HG02938 (cell line): ENCODE data around the gene AMPH.
"Not testable (repeated sequence)": the region's sequence is repeated elsewhere in the genome, so short reads cannot be mapped to it uniquely, and the experiment has no call there.

Experiments used
- ATAC-seq: cut with Tn5 transposase; IDR thresholded peaks from one replicate; pipeline ENCODE4 v1.9.1; 2021; ENCODE audit warnings: mild to moderate bottlenecking, moderate library complexity; ENCODE audit not compliant: unreplicated experiment

The AMPH gene

GRCh38 chr7:38628630-38629385, 2.4 kb downstream of the AMPH start:
- ATAC-seq, result no peak

DNA sequence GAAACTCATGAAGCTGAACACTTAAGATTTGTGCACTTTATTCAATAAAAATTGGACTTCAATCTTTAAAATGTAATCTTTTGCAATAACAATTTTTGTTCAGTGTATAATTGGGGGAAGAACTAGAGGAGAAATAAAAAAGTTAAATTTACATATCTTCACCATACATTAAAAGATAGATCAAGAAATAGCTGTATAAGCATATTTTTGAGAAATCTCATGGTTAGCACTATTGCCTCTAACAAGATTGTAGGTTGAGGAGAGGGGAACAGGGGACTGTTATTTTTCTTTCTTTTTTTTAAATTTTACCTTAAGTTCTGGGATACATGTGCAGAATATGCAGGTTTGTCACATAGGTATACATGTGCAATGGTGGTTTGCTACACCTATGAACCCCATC, 5.3 kb downstream of the AMPH start:
- ATAC-seq, result no peak

DNA sequence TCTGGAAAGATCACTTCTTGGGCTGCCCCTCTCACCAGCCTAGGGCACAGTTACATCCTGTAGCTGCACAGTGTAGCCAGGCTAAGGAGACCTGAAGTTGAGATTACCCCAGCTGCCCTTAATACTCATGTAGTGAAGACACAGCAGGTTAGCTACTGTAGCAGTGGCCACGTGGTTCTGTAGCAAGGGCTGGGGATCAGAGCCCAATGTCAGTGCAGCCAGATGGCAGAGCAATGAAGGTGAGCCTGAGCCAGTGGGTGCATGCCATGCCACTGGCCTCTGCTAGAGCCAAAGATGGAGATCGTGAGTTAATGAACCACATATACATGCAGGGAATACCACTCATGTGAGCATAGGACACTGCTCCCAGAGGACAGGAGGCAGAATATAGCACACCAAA, 15.5 kb downstream of the AMPH start:
- no peak for ATAC-seq

DNA sequence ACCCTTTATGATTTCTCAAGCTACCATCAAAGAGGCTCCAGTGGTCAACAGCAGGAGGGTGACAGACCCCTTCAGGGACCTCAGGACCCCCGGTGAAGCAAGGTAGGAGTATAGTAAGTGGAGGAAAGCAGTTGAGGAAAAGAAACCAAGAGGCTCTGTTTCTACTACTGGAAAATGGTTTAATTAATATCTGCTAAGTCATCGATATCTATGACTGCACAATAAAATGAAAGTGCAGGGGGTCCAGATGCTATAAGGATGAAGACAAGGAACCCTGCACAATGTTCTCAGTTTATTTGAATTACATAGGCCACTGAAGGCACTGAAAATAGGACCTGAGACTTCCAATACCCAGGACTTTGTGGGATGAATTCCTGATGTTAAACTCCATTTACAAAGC, 23.7 kb downstream of the AMPH start:
- no peak for ATAC-seq

GRCh38 chr7:38600741-38601140, 30.4 kb downstream of the AMPH start:
- no peak for ATAC-seq

DNA sequence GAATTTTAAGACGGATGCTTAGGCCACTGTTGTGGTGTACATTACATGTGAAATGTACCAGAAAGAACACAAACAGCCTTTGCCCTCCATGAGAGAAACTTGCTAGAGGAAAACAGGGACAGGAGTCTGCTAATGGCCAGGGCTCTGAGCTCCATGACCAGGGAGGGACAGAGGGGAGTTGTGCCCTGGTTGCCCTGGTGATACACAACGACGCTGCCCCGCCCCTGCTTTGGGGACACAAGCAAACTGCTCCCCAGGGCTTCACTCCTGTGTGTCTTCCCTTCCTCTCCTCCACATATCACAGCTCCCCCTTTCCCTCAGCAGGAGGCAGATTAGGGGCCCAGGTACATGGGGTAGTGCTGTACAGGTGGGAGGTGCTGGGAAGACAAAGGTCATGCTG, 36.2 kb downstream of the AMPH start:
- no peak for ATAC-seq

DNA sequence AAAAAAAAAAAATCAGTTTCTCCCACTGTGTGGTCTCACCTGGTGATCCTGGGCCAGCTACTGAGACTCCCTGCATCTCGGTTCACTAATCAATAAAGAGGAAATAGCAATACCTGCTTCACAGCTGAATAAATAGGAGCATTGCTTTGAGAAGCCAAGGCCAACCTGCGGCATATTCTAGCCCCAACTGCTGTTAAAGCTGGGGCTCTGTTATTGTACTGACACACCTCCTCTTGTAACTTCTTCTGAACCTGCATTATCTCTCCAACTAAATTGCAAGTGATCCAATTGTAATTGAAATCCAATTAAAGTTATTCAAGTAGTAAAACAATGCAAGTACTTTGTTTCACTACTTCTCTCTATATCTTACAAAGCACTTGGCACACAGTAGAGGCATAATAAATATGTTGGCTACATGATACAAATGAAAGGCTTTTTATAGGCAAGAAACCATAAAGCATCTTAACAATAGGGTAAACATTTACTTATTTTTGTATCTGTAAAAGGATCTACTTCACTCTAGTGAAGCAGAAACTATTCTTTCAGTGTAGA, 38.4 kb downstream of the AMPH start:
- no peak for ATAC-seq

GRCh38 chr7:38585572-38586354, 45.4 kb downstream of the AMPH start:
- ATAC-seq, result no peak

- no peak for ATAC-seq
Measured at GRCh38 chr7:38584443-38585210, 46.5 kb downstream of the AMPH start.

GRCh38 chr7:38580485-38580884, 50.7 kb downstream of the AMPH start:
- no peak for ATAC-seq

DNA sequence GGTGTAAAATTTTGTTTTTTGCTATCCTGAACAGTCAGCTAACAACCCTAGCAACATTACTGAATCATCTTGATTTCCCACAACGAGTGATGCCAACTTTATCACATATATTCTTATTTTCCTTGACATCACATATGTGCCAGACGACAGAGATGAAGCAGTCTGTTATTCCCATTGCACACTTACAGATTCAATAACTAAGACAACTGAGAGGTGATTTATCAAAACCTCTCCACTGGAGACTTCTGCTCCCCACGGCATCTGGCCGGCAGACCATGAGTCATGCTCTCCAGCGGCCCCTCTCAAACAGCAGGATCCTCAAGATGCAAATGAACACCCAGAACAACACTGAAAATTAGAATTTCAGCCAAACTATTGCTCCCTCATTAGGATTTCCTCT, 57.1 kb downstream of the AMPH start:
- no peak for ATAC-seq

DNA sequence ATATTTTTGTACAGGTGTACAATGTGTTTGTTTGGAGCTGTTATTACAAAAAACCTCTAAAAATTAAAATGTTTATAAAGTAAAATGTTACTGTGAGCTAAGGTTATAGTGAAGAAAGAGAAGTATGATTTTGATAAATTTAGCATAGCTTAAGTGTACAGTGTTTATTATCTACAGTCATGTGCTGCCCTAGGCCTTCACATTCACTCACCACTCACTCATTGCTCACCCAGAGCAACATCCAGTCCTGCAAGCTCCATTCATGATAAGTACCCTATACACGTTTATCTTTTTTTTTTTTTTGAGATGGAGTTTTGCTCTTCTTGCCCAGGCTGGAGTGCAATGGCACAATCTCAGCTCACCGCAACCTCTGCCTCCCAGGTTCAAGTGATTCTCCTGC, 59.6 kb downstream of the AMPH start:
- not testable (repeated sequence) for ATAC-seq

DNA sequence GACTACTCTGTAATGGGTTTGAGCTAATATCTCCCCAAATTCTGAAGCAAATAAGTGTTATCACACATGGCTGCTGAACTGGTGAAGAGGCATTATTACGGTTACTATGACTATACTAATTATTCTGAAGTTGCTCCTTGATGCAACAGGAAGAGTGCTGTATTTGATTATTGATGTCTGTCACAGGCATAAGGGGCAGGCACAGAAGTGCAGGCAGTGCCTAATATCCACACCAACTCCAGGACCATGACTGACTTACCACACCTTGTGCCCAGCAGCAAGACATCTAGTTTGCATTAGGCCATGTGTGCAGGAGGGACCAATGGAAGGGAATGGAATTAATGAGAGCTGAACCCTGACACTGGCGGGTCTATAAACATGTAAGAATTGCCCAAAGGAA, 62.7 kb downstream of the AMPH start:
- no peak for ATAC-seq

DNA sequence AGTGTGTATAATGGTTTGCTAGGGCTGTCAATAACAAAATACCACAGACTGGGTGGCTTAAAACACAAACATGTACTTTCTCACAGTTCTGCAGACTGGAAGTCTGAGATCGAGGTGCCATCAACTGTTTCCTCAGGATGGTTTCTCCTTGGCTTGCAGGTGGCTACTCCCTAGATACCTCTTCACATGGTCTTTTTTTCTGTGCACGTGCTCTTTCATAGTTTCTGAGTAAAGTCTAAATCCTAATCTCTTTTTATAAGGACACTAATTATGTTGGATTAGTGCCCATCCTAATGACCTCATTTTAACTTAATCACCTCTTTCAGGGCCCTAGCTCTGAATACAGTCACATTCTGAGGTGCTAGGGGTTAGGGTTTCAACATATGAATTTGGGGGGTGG, 65.9 kb downstream of the AMPH start:
- no peak for ATAC-seq

DNA sequence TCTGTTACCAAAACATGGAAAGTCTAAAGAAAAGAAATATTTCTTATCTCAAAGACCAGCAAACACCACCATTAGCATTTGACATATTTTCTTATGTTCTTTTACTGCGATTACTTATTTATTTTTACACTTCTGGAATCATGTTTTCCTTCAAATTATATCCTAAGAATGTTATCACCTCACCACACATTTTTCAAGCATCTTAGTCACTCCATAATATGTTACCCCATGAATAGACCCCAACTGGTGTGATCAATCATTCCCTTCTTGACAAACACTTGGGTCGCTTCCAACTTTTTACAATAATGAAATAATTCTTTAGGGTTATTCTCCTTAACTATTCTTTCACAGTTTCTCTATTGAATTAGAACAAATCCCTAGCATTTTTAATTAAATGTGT, 67.4 kb downstream of the AMPH start:
- no peak for ATAC-seq

DNA sequence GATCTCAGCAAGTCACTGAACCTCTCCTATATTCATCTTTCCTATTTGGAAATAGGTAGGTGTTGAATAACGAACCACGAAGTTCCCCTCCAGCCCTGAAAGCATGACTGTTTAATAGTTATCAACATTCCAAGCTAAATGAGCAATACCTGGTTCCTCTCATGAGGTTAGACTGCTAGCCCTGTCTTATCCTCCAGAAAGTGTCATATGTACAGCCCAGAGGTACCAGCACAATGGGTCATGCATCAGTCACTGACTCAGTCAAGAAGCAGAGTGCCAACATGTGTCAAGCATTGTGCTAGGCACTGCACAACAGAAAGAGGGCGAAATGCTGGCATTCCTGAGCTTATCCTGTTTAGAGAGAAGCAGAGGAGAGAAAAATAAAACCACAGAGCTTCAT, 70.0 kb downstream of the AMPH start:
- ATAC-seq, result no peak

DNA sequence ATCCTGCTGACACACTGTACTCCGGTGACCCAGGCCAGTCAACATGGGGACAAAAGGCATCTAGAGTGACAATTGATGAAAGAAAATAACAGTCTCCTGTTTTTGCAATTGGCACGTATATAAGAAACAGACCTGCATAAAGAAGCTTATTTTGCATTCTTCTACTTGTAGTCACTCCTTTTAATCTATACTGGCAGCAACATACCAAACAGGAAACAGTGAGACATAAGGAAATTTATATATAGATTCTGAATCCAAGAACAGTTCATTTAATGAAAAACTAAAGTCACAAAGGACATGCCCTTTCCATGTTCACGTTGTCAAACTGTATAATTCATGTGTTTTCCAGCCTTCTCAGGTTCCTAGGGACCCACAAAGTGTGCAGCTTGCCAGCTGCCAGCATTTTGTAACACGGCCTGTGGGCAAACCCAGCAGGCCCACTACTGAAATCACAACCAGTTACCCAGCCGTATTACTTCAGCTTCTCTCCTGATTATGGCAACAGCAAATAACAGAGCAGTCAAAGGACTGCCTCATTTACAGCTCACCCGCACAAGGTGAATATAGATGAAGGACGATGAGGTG, 72.3 kb downstream of the AMPH start:
- no peak for ATAC-seq

GRCh38 chr7:38554586-38554985, 76.6 kb downstream of the AMPH start:
- ATAC-seq, result no peak

- ATAC-seq, result no peak
Measured at GRCh38 chr7:38550836-38551235, 80.3 kb downstream of the AMPH start.

DNA sequence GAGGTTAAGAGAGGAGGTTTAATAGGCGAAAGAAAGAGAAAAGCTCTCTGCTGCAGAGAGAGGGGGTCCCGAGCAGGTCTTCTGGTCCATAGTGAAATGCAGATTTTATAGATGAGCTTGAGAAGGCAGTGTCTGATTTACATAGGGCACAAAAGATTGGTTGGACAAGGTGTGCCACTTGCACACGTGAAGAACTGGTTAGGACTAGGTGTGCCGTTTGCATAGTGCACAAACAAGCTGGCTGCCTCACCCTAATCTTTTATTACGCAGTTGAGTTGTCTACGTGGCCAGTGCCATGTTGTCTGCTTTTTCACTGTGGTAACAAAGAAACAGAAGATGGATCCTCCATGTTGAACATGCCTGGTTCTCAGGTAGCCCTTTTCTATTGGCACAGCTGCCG, 82.6 kb downstream of the AMPH start:
- ATAC-seq, result no peak

GRCh38 chr7:38546763-38547162, 84.4 kb downstream of the AMPH start:
- no peak for ATAC-seq
